Psoas muscle (tissue), 8 donors: Measurements from ENCODE around the gene ANTXR1. TPM values are rescaled to one million over a fixed set of nuclear protein-coding genes. Genes with fewer than 3 reads are reported as not detected.

ENCODE experiments used
- ATAC-seq, 4 donors: fragments of 200-7000 bp; cut with Tn5 transposase; one replicate each; pipeline ENCODE4 v1.9.1; 2020; ENCODE audit warnings: moderate library complexity in 3 of 4, mild to moderate bottlenecking in 2 of 4
- DNase-seq, 2 donors: peaks; one replicate each; pipeline ENCODE4 v3.0.0-alpha.2; 2020
- H3K27ac ChIP-seq: fragments of 200-600 bp; one replicate; pipeline ENCODE4 v1.8.0; 2022
- H3K27me3 ChIP-seq, 3 donors: fragments of 200-600 bp in 1 of 3; one replicate each; pipeline versions ENCODE4 v1.6.1 to v1.8.0; 2013 to 2022; ENCODE audit warnings: low read length in 2 of 3, mild to moderate bottlenecking in 2 of 3, moderate library complexity in 1 of 3; ENCODE audit not compliant: insufficient read depth in 3 of 3
- H3K36me3 ChIP-seq, 2 donors: fragments of 200-600 bp in 1 of 2; one replicate each; pipeline versions ENCODE4 v1.6.1 to v1.8.0; 2013 to 2022; ENCODE audit warnings: low read depth in 1 of 2, mild to moderate bottlenecking in 1 of 2, moderate library complexity in 1 of 2; ENCODE audit not compliant: insufficient read depth in 1 of 2
- H3K4me1 ChIP-seq: fragments of 200-600 bp; one replicate; pipeline ENCODE4 v1.8.0; 2022
- H3K4me3 ChIP-seq: fragments of 200-600 bp; one replicate; pipeline ENCODE4 v1.8.0; 2022; ENCODE audit warnings: mild to moderate bottlenecking
- H3K9me3 ChIP-seq: fragments of 200-600 bp; one replicate; pipeline ENCODE4 v1.8.0; 2022
- WGBS, 3 donors: extraction: QIAGEN DNeasy Blood & Tissue Kit; methylation state at CpG; one replicate each; pipeline versions ENCODE4 v1.1.6 to v1.1.7; 2013; 5-methylcytosine and 5-hydroxymethylcytosine counted together
- intact Hi-C, 2 donors: fragments of 100-400 bp; cut with DNase I; formaldehyde crosslinking; loops; one replicate each; pipeline versions ENCODE4 v1.11.0 to v1.14.2; 2022
- long read RNA-seq, 2 donors: library from polyadenylated mRNA; unstranded; transcript quantifications; one replicate each; pipeline ENCODE4 v2.0.0, GENCODE V29; 2021
- polyA plus RNA-seq, 3 donors: library from polyadenylated mRNA; stranded (reverse); fragments of 200-250 nt; gene quantifications; one replicate each; pipeline ENCODE4 v1.2.3, GENCODE V29; 2013
- total RNA-seq, 4 donors: library from RNA; stranded (reverse); fragmentation: NEBNext Ultra II Directional in 2 of 4; extraction: Animal tissue kit (Norgen Biotek cat#: 25700) in 2 of 4; gene quantifications; one replicate each; pipeline versions ENCODE4 v1.2.1 to v1.2.4, GENCODE V29; 2021 to 2023
- TF ChIP-seq, protein P1 (sequence below): fragments of 200-600 bp; IDR thresholded peaks from one replicate; pipeline ENCODE4 v1.8.0; 2022; ENCODE audit warnings: antibody characterized with exemption
- donor health status: healthy with polysubstance abuse.
- donor health status: DM: no; HTN: no; CAD: no; lungs with moderate emphysema.
- donor health status: Bipolar disorder and iron deficiency.
- donor health status: healthy.
- donor health status: DM: yes; HTN: yes; CAD: no.
- donor health status: DM: no; HTN: no; CAD: no.
- donor health status: DM: no; HTN: no; CAD: no.
- donor health status: DM: yes; HTN: yes; CAD: no.

Gene ANTXR1
- total RNA-seq (10 to 100 TPM in 3 of 4 donors, 1 to 10 TPM in 1; 8.8 to 21.0 (median 11.8) TPM), polyA plus RNA-seq (10 to 100 TPM in 1 of 3 donors, 1 to 10 TPM in 2; 3.7 to 24.3 (median 4.2) TPM)
- long read RNA-seq, donor 1, partial matches to known transcripts, result 0 of 1 reads
- long read RNA-seq, donor 1, other reads (novel, unspliced or antisense), result 1 of 1 reads
- long read RNA-seq, donor 2, partial matches to known transcripts, result 1 of 2 reads
- long read RNA-seq, donor 2, other reads (novel, unspliced or antisense), result 1 of 2 reads

DNA sequence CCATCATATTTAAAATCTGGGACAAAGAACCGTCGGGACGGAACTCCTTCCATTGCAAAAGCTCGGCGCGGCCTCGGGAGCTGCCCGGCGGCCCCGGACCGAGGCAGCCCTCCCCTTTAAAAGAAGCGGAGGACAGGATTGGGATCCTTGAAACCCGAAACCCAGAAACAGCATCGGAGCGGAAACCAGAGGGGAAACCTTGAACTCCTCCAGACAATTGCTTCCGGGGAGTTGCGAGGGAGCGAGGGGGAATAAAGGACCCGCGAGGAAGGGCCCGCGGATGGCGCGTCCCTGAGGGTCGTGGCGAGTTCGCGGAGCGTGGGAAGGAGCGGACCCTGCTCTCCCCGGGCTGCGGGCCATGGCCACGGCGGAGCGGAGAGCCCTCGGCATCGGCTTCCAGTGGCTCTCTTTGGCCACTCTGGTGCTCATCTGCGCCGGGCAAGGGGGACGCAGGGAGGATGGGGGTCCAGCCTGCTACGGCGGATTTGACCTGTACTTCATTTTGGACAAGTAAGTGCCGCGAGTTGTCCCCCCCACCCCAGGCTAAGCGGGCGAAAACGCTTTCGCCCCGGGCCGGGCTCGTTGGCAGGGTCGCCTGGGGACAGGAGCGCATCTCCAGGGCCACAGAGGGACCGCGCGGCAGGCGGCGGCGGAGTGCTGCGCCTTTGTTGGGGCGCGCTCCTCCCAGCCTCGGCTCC is at the start of gene ANTXR1:
TSS of gene ANTXR1 (plus strand) at position 38 of the 698 bp plus-strand sequence. CDS start at position 359, 321 bp downstream.
- DNase-seq (peak; percentile 47 to 71), ATAC-seq (peak; percentile 67 to 87 (median 74))
- peaks cover 0 to 24% (median 1%) of the 10 kb centered on the region in 3 donors for H3K27me3 ChIP-seq
- H3K9me3 ChIP-seq, result no peaks in the 10 kb centered on the region
- 0 to 1% (median 1%) methylated on average over 59 to 63 of the region's 63 CpGs for WGBS, 3 donors
- H3K36me3 ChIP-seq, result no peaks in the 10 kb centered on the region
- TF ChIP-seq, protein P1, sequence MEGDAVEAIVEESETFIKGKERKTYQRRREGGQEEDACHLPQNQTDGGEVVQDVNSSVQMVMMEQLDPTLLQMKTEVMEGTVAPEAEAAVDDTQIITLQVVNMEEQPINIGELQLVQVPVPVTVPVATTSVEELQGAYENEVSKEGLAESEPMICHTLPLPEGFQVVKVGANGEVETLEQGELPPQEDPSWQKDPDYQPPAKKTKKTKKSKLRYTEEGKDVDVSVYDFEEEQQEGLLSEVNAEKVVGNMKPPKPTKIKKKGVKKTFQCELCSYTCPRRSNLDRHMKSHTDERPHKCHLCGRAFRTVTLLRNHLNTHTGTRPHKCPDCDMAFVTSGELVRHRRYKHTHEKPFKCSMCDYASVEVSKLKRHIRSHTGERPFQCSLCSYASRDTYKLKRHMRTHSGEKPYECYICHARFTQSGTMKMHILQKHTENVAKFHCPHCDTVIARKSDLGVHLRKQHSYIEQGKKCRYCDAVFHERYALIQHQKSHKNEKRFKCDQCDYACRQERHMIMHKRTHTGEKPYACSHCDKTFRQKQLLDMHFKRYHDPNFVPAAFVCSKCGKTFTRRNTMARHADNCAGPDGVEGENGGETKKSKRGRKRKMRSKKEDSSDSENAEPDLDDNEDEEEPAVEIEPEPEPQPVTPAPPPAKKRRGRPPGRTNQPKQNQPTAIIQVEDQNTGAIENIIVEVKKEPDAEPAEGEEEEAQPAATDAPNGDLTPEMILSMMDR, result no peak
- peak within 1 kb of the TSS; percentile 77 for H3K4me3 ChIP-seq
- peak within 1 kb of the TSS; percentile 24 for H3K27ac ChIP-seq
- H3K4me1 ChIP-seq, result peaks cover 6% of the 10 kb centered on the region
- intact Hi-C loops, result loop anchor here (2.0 to 5.0 kb wide), 2 partner anchors 294 kb away; no protein-coding TSS in a partner anchor

DNA sequence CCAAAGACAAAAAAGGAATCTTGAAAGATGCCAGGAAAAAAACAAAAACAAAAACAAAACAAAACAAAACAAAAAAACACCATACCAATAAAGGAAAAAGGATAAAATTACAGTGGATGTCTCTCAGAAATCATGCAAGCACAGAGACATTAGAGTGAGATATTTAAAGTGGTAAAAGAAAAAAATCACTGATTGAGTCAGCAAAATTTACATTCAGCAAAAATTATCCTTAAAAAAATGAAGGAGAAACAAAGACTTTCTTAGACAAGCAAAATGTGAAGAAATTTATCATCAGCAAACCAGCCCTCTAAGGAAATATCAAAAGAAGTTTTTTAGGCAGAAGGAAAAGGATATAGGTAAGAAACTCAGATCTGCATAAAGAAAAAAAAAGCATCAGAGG is 48.7 kb upstream of the ANTXR1 start:
- Histone ChIP-seq H3K9me3 (no peaks in the 10 kb centered on the region), H3K27me3 (no peaks in the 10 kb centered on the region), H3K4me3 (no peak overlapping the region), H3K36me3 (no peaks in the 10 kb centered on the region), H3K4me1 (no peaks in the 10 kb centered on the region), H3K27ac (no peak overlapping the region)
- TF ChIP-seq, protein P1, result no peak
- DNase-seq (no peak), ATAC-seq (no peak)
- intact Hi-C loops, result no loop called here

DNA sequence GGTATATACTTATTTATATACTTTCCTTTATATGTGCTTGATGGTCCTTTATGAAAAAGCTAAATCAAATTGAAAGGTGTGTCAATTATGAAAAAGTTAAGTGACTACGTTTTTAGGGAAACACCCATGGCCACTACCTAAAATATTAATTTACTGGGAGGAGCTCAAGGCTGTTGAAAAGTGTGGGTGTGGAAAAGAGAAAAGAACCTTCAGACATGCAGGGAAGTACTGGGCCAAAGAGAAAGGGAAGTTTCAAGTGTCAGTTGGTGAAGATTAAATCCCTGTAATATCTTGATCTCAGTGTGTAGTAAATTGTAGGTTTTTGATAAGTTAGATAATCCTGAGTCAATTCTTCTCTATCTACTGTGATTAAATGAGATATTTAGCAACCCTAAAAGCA is 44.8 kb upstream of the ANTXR1 start:
- Histone ChIP-seq H3K4me3 (no peak overlapping the region), H3K9me3 (no peaks in the 10 kb centered on the region), H3K27ac (no peak overlapping the region), H3K36me3 (no peaks in the 10 kb centered on the region), H3K27me3 (no peaks in the 10 kb centered on the region), H3K4me1 (no peaks in the 10 kb centered on the region)
- no peak for ATAC-seq
- TF ChIP-seq, protein P1, result no peak
- intact Hi-C loops, result no loop called here
- WGBS, 3 donors, result 83 to 91% (median 85%) methylated on average over 1 of the region's 1 CpG
- no peak for DNase-seq

DNA sequence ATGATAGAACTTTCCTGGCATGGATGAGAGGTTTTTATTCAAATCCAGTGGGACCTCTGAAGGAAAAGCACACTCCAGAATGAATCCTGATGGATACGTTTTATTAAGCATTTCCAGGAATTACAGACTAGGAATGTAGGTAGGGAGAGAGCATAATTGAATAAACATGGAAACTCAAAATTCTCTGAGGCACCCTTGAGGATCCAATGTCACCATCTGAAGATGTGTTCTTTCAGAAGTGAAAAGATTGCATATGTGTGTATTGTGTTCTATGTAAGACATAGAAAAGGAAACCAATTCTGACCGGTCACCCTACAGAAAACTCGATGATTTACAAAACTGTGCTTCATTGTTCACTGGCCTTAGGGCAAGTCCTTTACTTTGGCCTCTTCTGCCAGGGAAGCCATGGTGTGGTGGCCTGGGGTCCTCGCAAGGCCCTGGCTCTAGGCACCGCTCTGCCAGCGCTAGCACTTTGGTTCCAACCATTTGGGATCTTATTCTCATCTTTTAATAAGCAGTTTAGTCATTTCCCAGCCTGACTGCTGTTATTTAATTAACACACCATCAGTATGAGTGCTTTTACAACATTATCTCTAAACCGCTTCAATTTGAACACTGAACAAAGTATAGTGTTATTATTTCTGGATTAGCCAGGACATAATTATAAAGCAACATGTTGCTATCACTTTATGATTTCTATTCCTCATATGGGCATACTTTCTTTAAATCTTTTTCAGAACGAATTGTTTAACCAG is 43.1 kb upstream of the ANTXR1 start:
- intact Hi-C loops, result no loop called here
- Histone ChIP-seq H3K27me3 (no peaks in the 10 kb centered on the region), H3K36me3 (no peaks in the 10 kb centered on the region), H3K4me3 (no peak overlapping the region), H3K4me1 (no peaks in the 10 kb centered on the region), H3K27ac (no peak overlapping the region), H3K9me3 (no peaks in the 10 kb centered on the region)
- ATAC-seq, result no peak
- no peak for DNase-seq
- 82 to 88% (median 88%) methylated on average over 8 of the region's 8 CpGs for WGBS, 3 donors
- TF ChIP-seq, protein P1, result no peak
